Liver (tissue), 9 donors: Measurements from ENCODE around the gene LYZ. TPM values are rescaled to one million over a fixed set of nuclear protein-coding genes. Genes with fewer than 3 reads are reported as not detected.

ENCODE experiments used
- DNase-seq: peaks from one replicate; pipeline ENCODE4 v3.0.0-alpha.2; 2017; ENCODE audit warnings: low spot score
- H3K27ac ChIP-seq, 2 donors: one replicate each; pipeline ENCODE4 v1.7.0; 2013; ENCODE audit warnings: inconsistent platforms in 2 of 2, low read length in 2 of 2, control low read depth in 1 of 2, low read depth in 1 of 2, mild to moderate bottlenecking in 1 of 2
- H3K27me3 ChIP-seq, 4 donors: one replicate each; pipeline versions ENCODE4 v1.6.1 to v1.7.0; 2013; ENCODE audit warnings: low read length in 3 of 4, inconsistent platforms in 1 of 4, mild to moderate bottlenecking in 1 of 4, moderate library complexity in 1 of 4; ENCODE audit not compliant: control insufficient read depth in 4 of 4, insufficient read depth in 4 of 4
- H3K36me3 ChIP-seq, 4 donors: one replicate each; pipeline versions ENCODE4 v1.6.1 to v1.7.0; 2013; ENCODE audit warnings: low read length in 3 of 4, mild to moderate bottlenecking in 3 of 4, low read depth in 1 of 4, moderate library complexity in 1 of 4; ENCODE audit not compliant: control insufficient read depth in 4 of 4, insufficient read depth in 3 of 4
- H3K4me1 ChIP-seq, 4 donors: one replicate each; pipeline versions ENCODE4 v1.6.1 to v1.7.0; 2013; ENCODE audit warnings: low read length in 3 of 4, mild to moderate bottlenecking in 3 of 4, moderate library complexity in 1 of 4; ENCODE audit not compliant: control insufficient read depth in 4 of 4, insufficient read depth in 4 of 4
- H3K4me3 ChIP-seq, 3 donors: one replicate each; pipeline versions ENCODE4 v1.6.1 to v1.7.0; 2013; ENCODE audit warnings: low read length in 3 of 3, control low read depth in 1 of 3, low read depth in 1 of 3, mild to moderate bottlenecking in 1 of 3
- H3K9ac ChIP-seq, 2 donors: one replicate each; pipeline ENCODE4 v1.7.0; 2013; ENCODE audit warnings: low read length in 2 of 2, mild to moderate bottlenecking in 2 of 2, moderate library complexity in 2 of 2, control low read depth in 1 of 2, low read depth in 1 of 2
- H3K9me3 ChIP-seq, 4 donors: one replicate each; pipeline versions ENCODE4 v1.6.1 to v1.7.0; 2013; ENCODE audit warnings: low read length in 3 of 4; ENCODE audit not compliant: control insufficient read depth in 4 of 4
- EGR1 ChIP-seq, 2 donors: IDR thresholded peaks; 2 replicates each; pipeline ENCODE4 v1.6.1; 2016 to 2018; ENCODE audit warnings: antibody characterized with exemption in 2 of 2, low read depth in 2 of 2
- FOXA1 ChIP-seq: IDR thresholded peaks from 2 replicates; pipeline ENCODE4 v1.6.1; 2016; ENCODE audit warnings: antibody characterized with exemption
- FOXA2 ChIP-seq: IDR thresholded peaks from 2 replicates; pipeline ENCODE4 v1.6.1; 2016; ENCODE audit warnings: antibody characterized with exemption
- GABPA ChIP-seq, 2 donors: IDR thresholded peaks in 1 of 2; conservative IDR thresholded peaks in 1 of 2; 2 replicates each; pipeline ENCODE4 v1.6.1; 2016; ENCODE audit warnings: antibody characterized with exemption in 2 of 2, mild to moderate bottlenecking in 1 of 2, moderate library complexity in 1 of 2
- HNF4A ChIP-seq, 2 donors: conservative IDR thresholded peaks; 2 replicates each; pipeline ENCODE4 v1.6.1; 2016; ENCODE audit warnings: antibody characterized with exemption in 2 of 2, mild to moderate bottlenecking in 2 of 2
- HNF4G ChIP-seq: IDR thresholded peaks from 2 replicates; pipeline ENCODE4 v1.6.1; 2016; ENCODE audit warnings: antibody characterized with exemption
- JUND ChIP-seq, 2 donors: IDR thresholded peaks; 2 replicates each; pipeline ENCODE4 v1.6.1; 2016; ENCODE audit warnings: antibody characterized with exemption in 2 of 2
- NR2F2 ChIP-seq: IDR thresholded peaks from 2 replicates; pipeline ENCODE4 v1.6.1; 2016; ENCODE audit warnings: antibody characterized with exemption
- RAD21 ChIP-seq, 2 donors: IDR thresholded peaks; 2 replicates each; pipeline ENCODE4 v1.6.1; 2016; ENCODE audit warnings: antibody characterized with exemption in 2 of 2, mild to moderate bottlenecking in 2 of 2
- RXRA ChIP-seq, 2 donors: IDR thresholded peaks; 2 replicates each; pipeline ENCODE4 v1.6.1; 2017 to 2018; ENCODE audit warnings: antibody characterized with exemption in 2 of 2, mild to moderate bottlenecking in 1 of 2
- SP1 ChIP-seq: IDR thresholded peaks from 2 replicates; pipeline ENCODE4 v1.6.1; 2018; ENCODE audit warnings: antibody characterized with exemption, mild to moderate bottlenecking
- TAF1 ChIP-seq: conservative IDR thresholded peaks from 2 replicates; pipeline ENCODE4 v1.6.1; 2016; ENCODE audit warnings: antibody characterized with exemption, mild to moderate bottlenecking
- YY1 ChIP-seq: IDR thresholded peaks from 2 replicates; pipeline ENCODE4 v1.6.1; 2016; ENCODE audit warnings: antibody characterized with exemption, mild to moderate bottlenecking
- WGBS: extraction: QIAGEN DNeasy Blood & Tissue Kit; methylation state at CpG from one replicate; pipeline ENCODE4 v1.1.7; 2013; 5-methylcytosine and 5-hydroxymethylcytosine counted together
- polyA plus RNA-seq, 2 donors: library from polyadenylated mRNA; stranded (reverse) in 1 of 2; unstranded in 1 of 2; fragments of 200-250 nt in 1 of 2; fragments of >200 nt in 1 of 2; fragmentation: Nextera tagmentation in 1 of 2; extraction: Ambion mirVana in 1 of 2; gene quantifications; one replicate each; pipeline versions ENCODE4 v1.2.1 to v1.2.3, GENCODE V29; 2013 to 2015
- total RNA-seq, 2 donors: library from RNA; depleted of rRNA; stranded (reverse); fragments of >200 nt; gene quantifications; one replicate each; pipeline ENCODE4 v1.2.3, GENCODE V29; 2014
- TF ChIP-seq, protein P1 (sequence below): fragments of 150-350 bp; IDR thresholded peaks from 2 replicates; pipeline ENCODE4 v1.5.1; 2017; ENCODE audit warnings: improper control_type of control experiment, low read depth, low read length; ENCODE audit not compliant: missing input control
- TF ChIP-seq, protein P2 (sequence below): IDR thresholded peaks from 2 replicates; pipeline ENCODE4 v1.6.1; 2016; ENCODE audit warnings: antibody characterized with exemption, mild to moderate bottlenecking
- TF ChIP-seq, protein P3 (sequence below): IDR thresholded peaks from 2 replicates; pipeline ENCODE4 v1.6.1; 2016; ENCODE audit warnings: antibody characterized with exemption
- TF ChIP-seq, protein P4 (sequence below): IDR thresholded peaks from 2 replicates; pipeline ENCODE4 v1.6.1; 2016; ENCODE audit warnings: antibody characterized with exemption
- TF ChIP-seq, protein P5 (sequence below): IDR thresholded peaks from 2 replicates; pipeline ENCODE4 v1.6.1; 2016; ENCODE audit warnings: antibody characterized with exemption
- donor health status: healthy.
- donor health status: healthy.
- donor health status: healthy.
- donor health status: healthy.
- donor health status: healthy.

LYZ gene
- total and polyA plus RNA-seq, 4 donors: 11.5 to 141 (median 33.5) TPM

- Histone ChIP-seq H3K9ac (peak within 1 kb of the TSS; percentile 66 to 78), H3K4me1 (peaks cover 0 to 24% (median 17%) of the 10 kb centered on the region in 4 donors), H3K27me3 (no peaks in the 10 kb centered on the region), H3K36me3 (no peaks in the 10 kb centered on the region), H3K27ac (peak within 1 kb of the TSS; percentile 60 to 93), H3K9me3 (no peaks in the 10 kb centered on the region), H3K4me3 (peak within 1 kb of the TSS; percentile 48 to 83 (median 81))
- peak; percentile 84 for DNase-seq
- TF ChIP-seq HNF4G: no peak
- no peak for TF ChIP-seq FOXA1
- TF ChIP-seq, protein P1, sequence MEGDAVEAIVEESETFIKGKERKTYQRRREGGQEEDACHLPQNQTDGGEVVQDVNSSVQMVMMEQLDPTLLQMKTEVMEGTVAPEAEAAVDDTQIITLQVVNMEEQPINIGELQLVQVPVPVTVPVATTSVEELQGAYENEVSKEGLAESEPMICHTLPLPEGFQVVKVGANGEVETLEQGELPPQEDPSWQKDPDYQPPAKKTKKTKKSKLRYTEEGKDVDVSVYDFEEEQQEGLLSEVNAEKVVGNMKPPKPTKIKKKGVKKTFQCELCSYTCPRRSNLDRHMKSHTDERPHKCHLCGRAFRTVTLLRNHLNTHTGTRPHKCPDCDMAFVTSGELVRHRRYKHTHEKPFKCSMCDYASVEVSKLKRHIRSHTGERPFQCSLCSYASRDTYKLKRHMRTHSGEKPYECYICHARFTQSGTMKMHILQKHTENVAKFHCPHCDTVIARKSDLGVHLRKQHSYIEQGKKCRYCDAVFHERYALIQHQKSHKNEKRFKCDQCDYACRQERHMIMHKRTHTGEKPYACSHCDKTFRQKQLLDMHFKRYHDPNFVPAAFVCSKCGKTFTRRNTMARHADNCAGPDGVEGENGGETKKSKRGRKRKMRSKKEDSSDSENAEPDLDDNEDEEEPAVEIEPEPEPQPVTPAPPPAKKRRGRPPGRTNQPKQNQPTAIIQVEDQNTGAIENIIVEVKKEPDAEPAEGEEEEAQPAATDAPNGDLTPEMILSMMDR: no peak
- TF ChIP-seq SP1: peak; percentile 79
- TF ChIP-seq, protein P2, sequence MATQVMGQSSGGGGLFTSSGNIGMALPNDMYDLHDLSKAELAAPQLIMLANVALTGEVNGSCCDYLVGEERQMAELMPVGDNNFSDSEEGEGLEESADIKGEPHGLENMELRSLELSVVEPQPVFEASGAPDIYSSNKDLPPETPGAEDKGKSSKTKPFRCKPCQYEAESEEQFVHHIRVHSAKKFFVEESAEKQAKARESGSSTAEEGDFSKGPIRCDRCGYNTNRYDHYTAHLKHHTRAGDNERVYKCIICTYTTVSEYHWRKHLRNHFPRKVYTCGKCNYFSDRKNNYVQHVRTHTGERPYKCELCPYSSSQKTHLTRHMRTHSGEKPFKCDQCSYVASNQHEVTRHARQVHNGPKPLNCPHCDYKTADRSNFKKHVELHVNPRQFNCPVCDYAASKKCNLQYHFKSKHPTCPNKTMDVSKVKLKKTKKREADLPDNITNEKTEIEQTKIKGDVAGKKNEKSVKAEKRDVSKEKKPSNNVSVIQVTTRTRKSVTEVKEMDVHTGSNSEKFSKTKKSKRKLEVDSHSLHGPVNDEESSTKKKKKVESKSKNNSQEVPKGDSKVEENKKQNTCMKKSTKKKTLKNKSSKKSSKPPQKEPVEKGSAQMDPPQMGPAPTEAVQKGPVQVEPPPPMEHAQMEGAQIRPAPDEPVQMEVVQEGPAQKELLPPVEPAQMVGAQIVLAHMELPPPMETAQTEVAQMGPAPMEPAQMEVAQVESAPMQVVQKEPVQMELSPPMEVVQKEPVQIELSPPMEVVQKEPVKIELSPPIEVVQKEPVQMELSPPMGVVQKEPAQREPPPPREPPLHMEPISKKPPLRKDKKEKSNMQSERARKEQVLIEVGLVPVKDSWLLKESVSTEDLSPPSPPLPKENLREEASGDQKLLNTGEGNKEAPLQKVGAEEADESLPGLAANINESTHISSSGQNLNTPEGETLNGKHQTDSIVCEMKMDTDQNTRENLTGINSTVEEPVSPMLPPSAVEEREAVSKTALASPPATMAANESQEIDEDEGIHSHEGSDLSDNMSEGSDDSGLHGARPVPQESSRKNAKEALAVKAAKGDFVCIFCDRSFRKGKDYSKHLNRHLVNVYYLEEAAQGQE: peak; percentile 92
- peak; percentile 41 for TF ChIP-seq FOXA2
- TF ChIP-seq GABPA (IDR thresholded peaks at IDR 0.05 in 1 of 2, conservative IDR thresholded peaks at IDR 0.05 in 1 of 2): peak in 1 of 2 donors; percentile 81
- no peak for TF ChIP-seq TAF1
- peak; percentile 93 for TF ChIP-seq YY1
- TF ChIP-seq, protein P3, sequence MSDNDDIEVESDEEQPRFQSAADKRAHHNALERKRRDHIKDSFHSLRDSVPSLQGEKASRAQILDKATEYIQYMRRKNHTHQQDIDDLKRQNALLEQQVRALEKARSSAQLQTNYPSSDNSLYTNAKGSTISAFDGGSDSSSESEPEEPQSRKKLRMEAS: peak; percentile 25
- TF ChIP-seq EGR1 (IDR thresholded peaks at IDR 0.05; ENCODE audit: low read depth in 2 of 2): peak; percentile 69 to 94
- TF ChIP-seq, protein P4, sequence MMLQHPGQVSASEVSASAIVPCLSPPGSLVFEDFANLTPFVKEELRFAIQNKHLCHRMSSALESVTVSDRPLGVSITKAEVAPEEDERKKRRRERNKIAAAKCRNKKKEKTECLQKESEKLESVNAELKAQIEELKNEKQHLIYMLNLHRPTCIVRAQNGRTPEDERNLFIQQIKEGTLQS: no peak
- TF ChIP-seq NR2F2: peak; percentile 68
- peak; percentile 63 to 71 for TF ChIP-seq RXRA (IDR thresholded peaks at IDR 0.05)
- peak in 1 of 2 donors; percentile 54 for TF ChIP-seq RAD21 (IDR thresholded peaks at IDR 0.05)
- TF ChIP-seq HNF4A (conservative IDR thresholded peaks at IDR 0.05): peak; percentile 61 to 65
- TF ChIP-seq JUND (IDR thresholded peaks at IDR 0.05): peak; percentile 11 to 39
- TF ChIP-seq, protein P5, sequence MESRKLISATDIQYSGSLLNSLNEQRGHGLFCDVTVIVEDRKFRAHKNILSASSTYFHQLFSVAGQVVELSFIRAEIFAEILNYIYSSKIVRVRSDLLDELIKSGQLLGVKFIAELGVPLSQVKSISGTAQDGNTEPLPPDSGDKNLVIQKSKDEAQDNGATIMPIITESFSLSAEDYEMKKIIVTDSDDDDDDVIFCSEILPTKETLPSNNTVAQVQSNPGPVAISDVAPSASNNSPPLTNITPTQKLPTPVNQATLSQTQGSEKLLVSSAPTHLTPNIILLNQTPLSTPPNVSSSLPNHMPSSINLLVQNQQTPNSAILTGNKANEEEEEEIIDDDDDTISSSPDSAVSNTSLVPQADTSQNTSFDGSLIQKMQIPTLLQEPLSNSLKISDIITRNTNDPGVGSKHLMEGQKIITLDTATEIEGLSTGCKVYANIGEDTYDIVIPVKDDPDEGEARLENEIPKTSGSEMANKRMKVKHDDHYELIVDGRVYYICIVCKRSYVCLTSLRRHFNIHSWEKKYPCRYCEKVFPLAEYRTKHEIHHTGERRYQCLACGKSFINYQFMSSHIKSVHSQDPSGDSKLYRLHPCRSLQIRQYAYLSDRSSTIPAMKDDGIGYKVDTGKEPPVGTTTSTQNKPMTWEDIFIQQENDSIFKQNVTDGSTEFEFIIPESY: peak; percentile 24
- WGBS: under 1% methylated on average over 70 of the region's 70 CpGs
Measured at GRCh38 chr12:69359531-69360347, 11.6 kb downstream of the LYZ start, which contains the start of gene YEATS4. YEATS4 (plus strand) TSS chr12:69359743; CDS start chr12:69359973, 230 bp downstream.
